Measurements from ENCODE around the gene MRPS9.
A peak's percentile ranks its signal among the peaks of the same experiment; 100 is the strongest.

The MRPS9 gene

DNA sequence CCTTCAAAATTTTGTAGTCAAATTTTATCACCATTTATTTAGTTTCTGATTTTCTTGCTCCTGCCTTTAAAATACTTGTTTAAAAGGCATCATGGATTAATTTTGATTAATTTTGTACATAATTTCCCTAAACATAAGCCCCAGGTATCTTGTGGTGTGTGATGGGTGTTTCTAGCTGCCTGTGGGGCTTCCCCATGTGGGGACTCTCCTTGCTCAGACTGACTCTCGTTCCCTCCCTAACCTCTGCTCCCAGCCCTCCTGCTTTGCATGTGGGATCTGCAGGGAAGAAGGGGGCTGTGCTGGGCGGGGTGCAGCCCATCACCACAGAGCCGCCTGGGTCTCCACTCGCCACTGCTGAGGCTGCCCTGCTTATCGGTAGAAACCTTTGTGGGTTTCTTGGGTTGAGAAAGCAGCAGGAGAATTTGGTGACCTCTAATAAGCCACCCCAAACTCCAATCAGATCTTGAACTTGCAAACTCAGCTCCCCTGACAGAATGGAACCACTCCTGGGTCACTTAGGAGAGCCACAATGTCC is 72.5 kb downstream of the MRPS9 start:
- no peak overlapping the region for H3K4me3 ChIP-seq (ENCODE audit: low read depth, low read length)
- no peaks in the 10 kb centered on the region for H3K9me3 ChIP-seq
- H3K27me3 ChIP-seq, result no peaks in the 10 kb centered on the region
- TF ChIP-seq, protein P1, sequence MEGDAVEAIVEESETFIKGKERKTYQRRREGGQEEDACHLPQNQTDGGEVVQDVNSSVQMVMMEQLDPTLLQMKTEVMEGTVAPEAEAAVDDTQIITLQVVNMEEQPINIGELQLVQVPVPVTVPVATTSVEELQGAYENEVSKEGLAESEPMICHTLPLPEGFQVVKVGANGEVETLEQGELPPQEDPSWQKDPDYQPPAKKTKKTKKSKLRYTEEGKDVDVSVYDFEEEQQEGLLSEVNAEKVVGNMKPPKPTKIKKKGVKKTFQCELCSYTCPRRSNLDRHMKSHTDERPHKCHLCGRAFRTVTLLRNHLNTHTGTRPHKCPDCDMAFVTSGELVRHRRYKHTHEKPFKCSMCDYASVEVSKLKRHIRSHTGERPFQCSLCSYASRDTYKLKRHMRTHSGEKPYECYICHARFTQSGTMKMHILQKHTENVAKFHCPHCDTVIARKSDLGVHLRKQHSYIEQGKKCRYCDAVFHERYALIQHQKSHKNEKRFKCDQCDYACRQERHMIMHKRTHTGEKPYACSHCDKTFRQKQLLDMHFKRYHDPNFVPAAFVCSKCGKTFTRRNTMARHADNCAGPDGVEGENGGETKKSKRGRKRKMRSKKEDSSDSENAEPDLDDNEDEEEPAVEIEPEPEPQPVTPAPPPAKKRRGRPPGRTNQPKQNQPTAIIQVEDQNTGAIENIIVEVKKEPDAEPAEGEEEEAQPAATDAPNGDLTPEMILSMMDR (IDR thresholded peaks at IDR 0.05; ENCODE audit: low read depth, low read length), result no peak
- DNase-seq, result no peak
- H3K36me3 ChIP-seq, result no peaks in the 10 kb centered on the region
- no peaks in the 10 kb centered on the region; the same call in 1 of the 2 replicates for H3K4me1 ChIP-seq

DNA sequence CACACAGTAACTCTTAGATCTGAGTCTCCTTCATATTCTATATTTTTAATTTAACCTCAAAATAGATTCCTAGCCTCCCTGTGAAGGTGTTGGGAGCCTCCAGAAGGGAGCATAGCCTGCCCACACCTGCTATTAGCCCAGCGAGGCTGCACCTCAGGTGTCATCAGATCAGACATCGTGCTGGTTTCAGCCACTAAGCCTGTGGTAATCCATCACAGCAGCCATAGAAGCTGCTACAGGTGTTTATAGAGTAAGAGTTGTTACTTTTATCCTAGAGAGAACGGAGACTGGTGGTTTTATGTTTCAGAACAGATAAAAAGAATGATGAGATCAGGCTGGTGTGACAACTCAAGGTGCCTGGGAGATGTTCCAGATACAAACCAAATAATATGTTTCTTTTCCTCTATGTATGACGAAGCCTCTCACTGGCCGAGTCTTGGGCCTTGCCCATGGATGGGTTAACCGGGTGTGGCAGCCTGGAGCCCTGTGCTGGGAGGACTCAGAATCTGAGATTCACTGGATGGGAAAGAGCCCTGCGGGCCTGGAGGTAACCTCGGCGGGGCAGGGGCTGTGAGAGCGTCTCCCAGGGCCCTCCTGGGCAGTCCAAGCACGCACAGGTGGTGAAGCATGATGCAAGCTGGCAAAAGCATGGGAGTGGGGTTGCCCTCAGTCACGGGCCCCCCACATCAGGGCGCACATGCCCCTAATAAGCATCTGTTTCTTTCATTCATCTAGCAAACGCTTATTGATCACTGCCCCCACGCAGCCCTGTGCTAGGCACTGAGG is 73.7 kb downstream of the MRPS9 start:
- Histone ChIP-seq H3K4me3 (ENCODE audit: low read depth, low read length) (no peak overlapping the region), H3K9me3 (no peaks in the 10 kb centered on the region), H3K4me1 (no peaks in the 10 kb centered on the region; the same call in 1 of the 2 replicates), H3K36me3 (no peaks in the 10 kb centered on the region), H3K27me3 (no peaks in the 10 kb centered on the region)
- DNase-seq, result no peak
- TF ChIP-seq, protein P1 (IDR thresholded peaks at IDR 0.05; ENCODE audit: low read depth, low read length), result no peak

GRCh38 chr2:105112345-105112744 is 74.5 kb downstream of the MRPS9 start:
- Histone ChIP-seq H3K4me3 (ENCODE audit: low read depth, low read length) (no peak overlapping the region), H3K9me3 (no peaks in the 10 kb centered on the region), H3K27me3 (no peaks in the 10 kb centered on the region), H3K4me1 (no peaks in the 10 kb centered on the region; the same call in 1 of the 2 replicates), H3K36me3 (no peaks in the 10 kb centered on the region)
- TF ChIP-seq, protein P1 (IDR thresholded peaks at IDR 0.05; ENCODE audit: low read depth, low read length), result no peak
- DNase-seq, result no peak

GRCh38 chr2:105113616-105114291 is 75.9 kb downstream of the MRPS9 start:
- TF ChIP-seq, protein P1 (IDR thresholded peaks at IDR 0.05; ENCODE audit: low read depth, low read length), result no peak
- DNase-seq, result no peak
- Histone ChIP-seq H3K27me3 (no peaks in the 10 kb centered on the region), H3K36me3 (no peaks in the 10 kb centered on the region), H3K9me3 (no peaks in the 10 kb centered on the region), H3K4me3 (ENCODE audit: low read depth, low read length) (no peak overlapping the region), H3K4me1 (peaks cover 3% of the 10 kb centered on the region)

DNA sequence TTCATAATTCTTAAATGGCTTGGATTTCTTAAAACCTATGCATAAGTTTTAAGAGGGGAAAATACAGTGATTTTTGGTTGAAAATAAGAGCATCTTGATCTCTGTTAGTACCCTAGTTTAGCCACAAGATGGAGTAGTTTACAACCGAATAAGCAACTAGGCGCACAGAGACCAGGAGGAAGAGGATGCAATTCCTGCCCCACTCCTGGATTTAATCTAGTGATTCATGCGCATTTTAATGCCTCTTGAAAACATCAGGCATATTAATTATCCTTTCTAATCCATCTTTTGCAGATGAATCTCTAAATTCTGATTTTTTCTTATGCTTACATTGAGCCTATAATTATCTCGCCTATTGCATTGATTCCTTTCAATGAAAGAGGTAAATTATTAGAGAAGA is 76.7 kb downstream of the MRPS9 start:
- Histone ChIP-seq H3K27me3 (no peaks in the 10 kb centered on the region), H3K36me3 (no peaks in the 10 kb centered on the region), H3K4me3 (ENCODE audit: low read depth, low read length) (no peak overlapping the region), H3K9me3 (no peaks in the 10 kb centered on the region), H3K4me1 (peaks cover 3% of the 10 kb centered on the region)
- DNase-seq, result no peak
- TF ChIP-seq, protein P1 (IDR thresholded peaks at IDR 0.05; ENCODE audit: low read depth, low read length), result peak; percentile 57

GRCh38 chr2:105116348-105116747 is 78.5 kb downstream of the MRPS9 start:
- DNase-seq, result no peak
- Histone ChIP-seq H3K4me1 (peaks cover 3% of the 10 kb centered on the region), H3K36me3 (no peaks in the 10 kb centered on the region), H3K27me3 (no peaks in the 10 kb centered on the region), H3K9me3 (no peaks in the 10 kb centered on the region), H3K4me3 (ENCODE audit: low read depth, low read length) (no peak overlapping the region)
- TF ChIP-seq, protein P1 (IDR thresholded peaks at IDR 0.05; ENCODE audit: low read depth, low read length), result no peak
